ENCODE measurements around the gene ZNF486. TPM values are rescaled to one million over a fixed set of nuclear protein-coding genes. Genes with fewer than 3 reads are reported as not detected.
A peak's percentile ranks its signal among the peaks of the same experiment; 100 is the strongest.
"Not testable (repeated sequence)": the region's sequence is repeated elsewhere in the genome, so short reads cannot be mapped to it uniquely, and the experiment has no call there.

The ZNF486 gene
- total and polyA plus RNA-seq, 8 donors: 6.4 to 32.9 (median 24.9) TPM

DNA sequence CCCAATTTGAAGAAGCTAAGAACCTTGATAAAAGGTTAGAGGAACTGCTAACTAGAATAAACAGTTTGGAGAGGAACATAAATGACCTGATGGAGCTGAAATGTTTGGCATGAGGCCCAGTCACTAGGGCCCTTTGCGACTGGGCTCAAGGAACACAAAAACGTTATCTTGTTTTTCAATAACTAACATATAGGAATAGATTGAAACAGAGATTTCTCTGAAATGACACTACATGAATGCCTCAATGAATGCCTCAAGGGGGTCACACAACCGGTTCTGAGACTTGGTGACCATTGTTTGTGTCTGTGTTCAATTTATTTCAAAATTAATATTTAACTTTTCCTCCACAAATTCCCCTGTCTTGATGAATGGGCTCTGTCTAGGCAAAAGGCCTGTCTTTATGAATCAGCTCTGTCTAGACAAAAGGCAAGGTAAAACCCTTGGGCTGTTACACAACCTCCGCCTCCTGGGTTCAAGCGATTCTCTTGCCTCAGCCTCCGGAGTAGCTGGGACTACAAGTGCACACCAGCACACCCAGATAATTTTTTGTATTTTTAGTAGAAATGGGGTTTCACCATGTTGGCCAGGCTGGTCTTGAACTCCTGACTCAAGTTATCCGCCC, 932 bp upstream of the ZNF486 start:
- Histone ChIP-seq H3K27me3 (no peaks in the 10 kb centered on the region), H3K9me3 (peaks cover 0 to 31% of the 10 kb centered on the region in 2 donors), H3K36me3 (peaks cover 0 to 2% of the 10 kb centered on the region in 2 donors), H3K4me1 (peaks cover 0 to 20% of the 10 kb centered on the region in 2 donors), H3K4me3 (no peak overlapping the region), H3K27ac (no peak overlapping the region)
- no peak for ATAC-seq
- intact Hi-C loops (cut with DNase I): no loop called here
- DNase-seq: peak in 1 of 4 donors; percentile 81
- TF ChIP-seq, protein P1, sequence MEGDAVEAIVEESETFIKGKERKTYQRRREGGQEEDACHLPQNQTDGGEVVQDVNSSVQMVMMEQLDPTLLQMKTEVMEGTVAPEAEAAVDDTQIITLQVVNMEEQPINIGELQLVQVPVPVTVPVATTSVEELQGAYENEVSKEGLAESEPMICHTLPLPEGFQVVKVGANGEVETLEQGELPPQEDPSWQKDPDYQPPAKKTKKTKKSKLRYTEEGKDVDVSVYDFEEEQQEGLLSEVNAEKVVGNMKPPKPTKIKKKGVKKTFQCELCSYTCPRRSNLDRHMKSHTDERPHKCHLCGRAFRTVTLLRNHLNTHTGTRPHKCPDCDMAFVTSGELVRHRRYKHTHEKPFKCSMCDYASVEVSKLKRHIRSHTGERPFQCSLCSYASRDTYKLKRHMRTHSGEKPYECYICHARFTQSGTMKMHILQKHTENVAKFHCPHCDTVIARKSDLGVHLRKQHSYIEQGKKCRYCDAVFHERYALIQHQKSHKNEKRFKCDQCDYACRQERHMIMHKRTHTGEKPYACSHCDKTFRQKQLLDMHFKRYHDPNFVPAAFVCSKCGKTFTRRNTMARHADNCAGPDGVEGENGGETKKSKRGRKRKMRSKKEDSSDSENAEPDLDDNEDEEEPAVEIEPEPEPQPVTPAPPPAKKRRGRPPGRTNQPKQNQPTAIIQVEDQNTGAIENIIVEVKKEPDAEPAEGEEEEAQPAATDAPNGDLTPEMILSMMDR (IDR thresholded peaks at IDR 0.05): no peak

GRCh38 chr19:20167651-20168122, 673 bp downstream of the ZNF486 start:
- intact Hi-C loops (cut with DNase I): no loop called here
- Histone ChIP-seq H3K27me3 (no peaks in the 10 kb centered on the region), H3K27ac (peak overlapping the region; percentile 77 to 85), H3K36me3 (peaks cover 0 to 14% of the 10 kb centered on the region in 2 donors), H3K4me3 (peak overlapping the region; percentile 54 to 64), H3K9me3 (peaks cover 0 to 37% of the 10 kb centered on the region in 2 donors), H3K4me1 (peaks cover 0 to 20% of the 10 kb centered on the region in 2 donors)
- DNase-seq (peak in 1 of 4 donors; percentile 39), ATAC-seq (peak; percentile 27)
- TF ChIP-seq, protein P1 (IDR thresholded peaks at IDR 0.05): no peak

DNA sequence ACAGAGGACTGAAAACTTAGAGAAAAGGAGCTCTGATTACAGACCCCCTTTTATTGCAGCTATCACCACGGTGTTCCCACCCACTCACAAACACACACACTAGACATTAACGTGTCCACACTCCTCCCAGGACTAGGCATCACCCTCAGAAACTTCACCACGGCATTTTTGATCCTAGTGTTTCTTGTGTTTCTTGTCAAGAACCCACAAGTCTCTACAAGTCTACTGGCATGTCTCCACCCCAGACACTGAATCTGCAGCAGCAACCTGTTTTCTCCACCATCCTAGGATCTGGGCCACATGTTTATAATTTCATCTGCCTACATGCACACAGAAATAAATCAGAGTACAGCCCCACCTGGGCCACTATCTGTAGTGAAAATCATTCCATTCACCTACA, 4.3 kb downstream of the ZNF486 start:
- Histone ChIP-seq H3K9me3 (peaks cover 0 to 48% of the 10 kb centered on the region in 2 donors), H3K36me3 (peaks cover 0 to 21% of the 10 kb centered on the region in 2 donors), H3K4me3 (no peak overlapping the region), H3K4me1 (peaks cover 0 to 14% of the 10 kb centered on the region in 2 donors), H3K27ac (no peak overlapping the region), H3K27me3 (no peaks in the 10 kb centered on the region)
- DNase-seq (no peak), ATAC-seq (no peak)
- intact Hi-C loops (cut with DNase I): no loop called here
- TF ChIP-seq, protein P1 (IDR thresholded peaks at IDR 0.05): no peak

GRCh38 chr19:20175848-20176247, 8.8 kb downstream of the ZNF486 start:
- Histone ChIP-seq H3K9me3 (peaks cover 0 to 66% of the 10 kb centered on the region in 2 donors), H3K36me3 (peaks cover 0 to 37% of the 10 kb centered on the region in 2 donors)
- DNase-seq; H3K4me1 ChIP-seq; H3K27ac ChIP-seq; ATAC-seq; H3K27me3 ChIP-seq; H3K4me3 ChIP-seq; intact Hi-C loops (cut with DNase I): not testable (repeated sequence)

DNA sequence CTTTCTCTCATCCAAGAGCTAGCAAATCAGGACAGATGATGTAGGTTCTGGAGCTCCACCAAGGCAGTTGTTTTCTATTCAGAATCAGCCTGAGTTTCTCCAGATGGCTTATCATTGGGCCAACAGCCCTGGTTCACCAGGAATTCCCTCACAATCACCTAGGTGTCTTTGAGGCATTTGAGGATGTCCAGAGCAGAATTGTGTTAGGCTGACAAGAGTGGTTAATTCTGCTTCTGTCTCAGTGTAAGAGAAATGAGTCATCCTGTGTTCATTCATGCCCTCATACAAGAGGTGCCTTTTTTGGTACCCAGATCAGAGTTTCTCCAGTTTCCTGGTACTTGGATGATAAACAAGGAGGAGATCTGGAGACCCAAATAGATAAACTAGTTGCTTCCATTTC, 12.9 kb downstream of the ZNF486 start:
- H3K4me3 ChIP-seq; H3K27ac ChIP-seq; ATAC-seq; H3K27me3 ChIP-seq; H3K4me1 ChIP-seq; DNase-seq; intact Hi-C loops (cut with DNase I): not testable (repeated sequence)
- Histone ChIP-seq H3K9me3 (peaks cover 0 to 45% of the 10 kb centered on the region in 2 donors), H3K36me3 (peaks cover 0 to 17% of the 10 kb centered on the region in 2 donors)

DNA sequence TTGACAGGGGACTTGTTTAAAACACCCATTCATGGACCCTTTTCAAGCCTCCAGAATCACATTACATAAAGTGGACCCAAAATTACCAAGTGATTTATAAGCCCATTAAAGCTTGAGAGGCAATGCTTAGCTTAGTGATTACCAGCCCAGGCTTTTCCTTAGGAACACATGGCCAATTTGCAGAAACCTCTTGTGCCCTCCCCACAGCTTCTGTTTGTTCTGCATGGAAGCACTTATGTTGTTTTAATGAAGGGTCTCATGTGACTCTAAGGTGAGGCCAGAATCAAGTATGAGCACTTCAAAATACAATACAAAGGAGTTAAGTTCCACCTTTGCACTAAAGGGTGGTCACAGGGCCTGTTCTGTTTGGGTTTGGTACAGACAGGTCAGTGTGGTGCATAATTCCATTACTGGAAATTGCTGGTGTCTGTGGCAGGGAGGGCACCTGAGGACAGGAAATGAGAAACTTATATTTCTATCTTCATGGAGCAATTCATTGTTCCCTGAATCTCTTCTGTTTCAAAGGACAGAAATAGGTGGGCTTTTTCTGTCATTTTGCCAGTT, 15.3 kb downstream of the ZNF486 start:
- H3K27me3 ChIP-seq: no peaks in the 10 kb centered on the region
- intact Hi-C loops (cut with DNase I): no loop called here
- TF ChIP-seq, protein P1 (IDR thresholded peaks at IDR 0.05): no peak
- peaks cover 0 to 31% of the 10 kb centered on the region in 2 donors for H3K9me3 ChIP-seq
- no peaks in the 10 kb centered on the region for H3K4me1 ChIP-seq
- peak in 1 of 4 donors; percentile 33 for DNase-seq
- H3K36me3 ChIP-seq: peaks cover 0 to 25% of the 10 kb centered on the region in 2 donors
- no peak overlapping the region for H3K4me3 ChIP-seq
- peak; percentile 54 for ATAC-seq
- H3K27ac ChIP-seq: no peak overlapping the region

Data from left lung (tissue), 10 donors.